MCF 10A (cell line): Measurements from ENCODE around the gene FZD7. TPM values are rescaled to one million over a fixed set of nuclear protein-coding genes. Genes with fewer than 3 reads are reported as not detected.

Source experiments
- BruUV-seq: library from RNA; stranded (reverse); fragments of 400-500 nt; replicated peaks from 2 replicates; lab custom pipeline; 2021; lab: Mats Ljungman, UMichigan
- CTCF ChIA-PET: fragments of 300-600 bp; sonication (Branson Sonifier 250); formaldehyde crosslinking; extraction: SDS; loops from one replicate; lab custom pipeline; 2021; ENCODE audit warnings: antibody characterized with exemption, inconsistent platforms; lab: Yijun Ruan, JAX
- POLR2A ChIA-PET: fragments of 300-600, 350-650 bp; sonication (Branson Sonifier 250); formaldehyde crosslinking; extraction: SDS; loops from one replicate; lab custom pipeline; 2020; ENCODE audit warnings: antibody characterized with exemption, inconsistent platforms; lab: Yijun Ruan, JAX
- DNase-seq: peaks from one replicate; pipeline ENCODE4 v3.0.0-alpha.2; 2018; ENCODE audit not compliant: unreplicated experiment
- H3K27ac Mint-ChIP-seq: one replicate; pipeline ENCODE4 v1.8.0; 2022; ENCODE audit warnings: mild to moderate bottlenecking, low read depth, mixed read lengths; ENCODE audit not compliant: unreplicated experiment
- H3K27me3 Mint-ChIP-seq: one replicate; pipeline ENCODE4 v1.8.0; 2022; ENCODE audit warnings: mixed read lengths; ENCODE audit not compliant: insufficient read depth, unreplicated experiment
- H3K36me3 Mint-ChIP-seq: one replicate; pipeline ENCODE4 v1.8.0; 2022; ENCODE audit warnings: mild to moderate bottlenecking, moderate library complexity, mixed read lengths; ENCODE audit not compliant: insufficient read depth, unreplicated experiment
- H3K4me1 Mint-ChIP-seq: one replicate; pipeline ENCODE4 v1.8.0; 2022; ENCODE audit warnings: mixed read lengths; ENCODE audit not compliant: insufficient read depth, unreplicated experiment
- H3K4me3 Mint-ChIP-seq: one replicate; pipeline ENCODE4 v1.8.0; 2022; ENCODE audit warnings: mild to moderate bottlenecking, moderate library complexity, mixed read lengths; ENCODE audit not compliant: unreplicated experiment
- H3K9me3 Mint-ChIP-seq: one replicate; pipeline ENCODE4 v1.8.0; 2022; ENCODE audit warnings: mixed read lengths; ENCODE audit not compliant: unreplicated experiment
- CTCF ChIP-seq: fragments of 200-600 bp; IDR thresholded peaks from one replicate; pipeline ENCODE4 v1.8.0; 2022; ENCODE audit warnings: antibody characterized with exemption, mild to moderate bottlenecking; ENCODE audit not compliant: unreplicated experiment
- intact Hi-C: fragments of 100-400 bp; cut with micrococcal nuclease; formaldehyde crosslinking; loops from 2 replicates; pipeline ENCODE4 v1.14.1; 2022
- total RNA-seq: library from RNA; stranded (reverse); gene quantifications from 2 replicates; pipeline ENCODE4 v1.2.3, GENCODE V29; 2022

The FZD7 gene
- total RNA-seq, 1 experiment from 2014 or later = 1.1 TPM

DNA sequence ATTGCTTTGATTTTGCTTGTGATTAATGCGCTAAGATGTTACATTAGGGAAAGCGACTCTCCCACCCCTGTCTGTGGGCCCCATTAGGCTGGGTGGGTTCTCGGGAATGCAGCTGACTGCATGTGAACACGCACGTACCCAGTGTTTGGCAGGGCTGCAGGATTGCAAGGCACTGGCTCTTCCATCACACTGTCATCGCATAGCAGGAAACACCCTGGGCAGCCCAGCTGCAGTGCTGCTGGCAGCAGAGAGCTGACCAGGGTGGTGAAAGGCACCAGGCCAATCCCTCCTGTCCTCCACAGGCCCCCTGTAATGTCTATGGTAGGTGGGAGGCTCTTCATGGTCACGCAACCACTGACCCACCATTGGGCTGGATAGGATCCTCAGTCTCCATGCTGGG is 34.4 kb upstream of the FZD7 start:
- Mint-ChIP-seq H3K27ac (no peak overlapping the region), H3K4me3 (no peak overlapping the region), H3K4me1 (peaks cover 6% of the 10 kb centered on the region), H3K36me3 (no peaks in the 10 kb centered on the region), H3K27me3 (no peaks in the 10 kb centered on the region), H3K9me3 (no peaks in the 10 kb centered on the region)
- CTCF ChIA-PET = interaction anchor here (0.6 to 0.9 kb wide), 4 partner anchors 94 to 301 kb away, joined by 3 read pairs; partner anchors contain the start of gene MPP4
- no peak for TF ChIP-seq CTCF
- intact Hi-C loops = no loop called here
- POLR2A ChIA-PET = no interaction called here
- no peak for DNase-seq
- BruUV-seq = no TSS peak

- Mint-ChIP-seq H3K27ac (no peak overlapping the region), H3K9me3 (no peaks in the 10 kb centered on the region), H3K36me3 (no peaks in the 10 kb centered on the region), H3K4me3 (no peak overlapping the region), H3K4me1 (no peaks in the 10 kb centered on the region), H3K27me3 (no peaks in the 10 kb centered on the region)
- intact Hi-C loops = no loop called here
- no TSS peak for BruUV-seq
- TF ChIP-seq CTCF = no peak
- CTCF ChIA-PET = interaction anchor here (0.6 kb wide), 1 partner anchor 26 kb away, joined by 4 read pairs; no protein-coding TSS in a partner anchor
- no peak for DNase-seq
- POLR2A ChIA-PET = no interaction called here
These were observed 31.8 kb upstream of the FZD7 start for GRCh38 chr2:202001826-202002225.

DNA sequence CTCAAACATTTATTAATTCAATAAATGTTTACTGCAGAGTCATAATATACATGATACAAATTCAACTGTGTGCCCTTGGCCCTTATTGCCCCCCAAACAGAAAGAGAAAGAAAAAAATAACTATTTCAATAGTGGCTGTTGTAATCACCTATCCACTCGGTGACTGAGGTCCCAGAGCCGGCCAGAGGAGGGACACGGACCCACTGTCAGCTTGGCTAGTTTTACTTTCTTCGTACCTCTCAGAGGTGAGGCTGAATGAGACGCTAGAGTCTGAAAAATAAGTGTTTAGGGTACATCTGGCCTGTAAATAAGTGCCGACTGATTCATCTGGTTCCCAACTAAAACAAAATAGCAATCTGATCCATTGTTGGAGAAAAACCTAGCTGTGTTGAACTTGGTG is 31.3 kb upstream of the FZD7 start:
- H3K4me3 Mint-ChIP-seq = no peak overlapping the region
- H3K27ac Mint-ChIP-seq = no peak overlapping the region
- H3K27me3 Mint-ChIP-seq = no peaks in the 10 kb centered on the region
- DNase-seq = no peak
- BruUV-seq = no TSS peak
- no peaks in the 10 kb centered on the region for H3K4me1 Mint-ChIP-seq
- no peak for TF ChIP-seq CTCF
- POLR2A ChIA-PET = no interaction called here
- CTCF ChIA-PET = no interaction called here
- intact Hi-C loops = no loop called here
- H3K36me3 Mint-ChIP-seq = no peaks in the 10 kb centered on the region
- H3K9me3 Mint-ChIP-seq = no peaks in the 10 kb centered on the region

- H3K4me1 Mint-ChIP-seq = no peaks in the 10 kb centered on the region
- POLR2A ChIA-PET = interaction anchor here (0.6 to 1.0 kb wide), 2 partner anchors 9 to 726 kb away, joined by 3 to 4 read pairs; no protein-coding TSS in a partner anchor
- H3K27ac Mint-ChIP-seq = no peak overlapping the region
- no peak for TF ChIP-seq CTCF
- no peaks in the 10 kb centered on the region for H3K9me3 Mint-ChIP-seq
- intact Hi-C loops = no loop called here
- BruUV-seq = no TSS peak
- no peaks in the 10 kb centered on the region for H3K36me3 Mint-ChIP-seq
- H3K4me3 Mint-ChIP-seq = no peak overlapping the region
- CTCF ChIA-PET = interaction anchor here (0.6 to 2.1 kb wide), 5 partner anchors 13 to 209 kb away, joined by 3 to 6 read pairs (median 4); no protein-coding TSS in a partner anchor
- DNase-seq = no peak
- peaks cover 2% of the 10 kb centered on the region for H3K27me3 Mint-ChIP-seq
These were observed 28.3 kb upstream of the FZD7 start for GRCh38 chr2:202005272-202005887.
